Measurements from ENCODE around the gene KRT75.

- TF ChIP-seq MAX (IDR thresholded peaks at IDR 0.05) (no peak), CTCF (CRISPR knock-in tag; IDR thresholded peaks at IDR 0.05) (no peak), CHD2 (IDR thresholded peaks at IDR 0.05; ENCODE audit: low read depth, low read length) (no peak), ATRX (CRISPR knock-in tag; IDR thresholded peaks at IDR 0.05; ENCODE audit: borderline replicate concordance) (no peak), ZNF281 (CRISPR knock-in tag; IDR thresholded peaks at IDR 0.05; ENCODE audit: borderline replicate concordance) (no peak), E2F1 (CRISPR knock-in tag; IDR thresholded peaks at IDR 0.05) (no peak), HNRNPUL1 (IDR thresholded peaks at IDR 0.05; ENCODE audit: low read depth, low read length) (no peak), YY1 (IDR thresholded peaks at IDR 0.05; ENCODE audit: insufficient read depth, insufficient replicate concordance, low read depth, low read length) (no peak), THAP7 (CRISPR knock-in tag; IDR thresholded peaks at IDR 0.05) (no peak), HNRNPLL (IDR thresholded peaks at IDR 0.05; ENCODE audit: low read depth, low read length, poor library complexity, severe bottlenecking) (no peak)
Measured at GRCh38 chr12:52444647-52445595, 10.8 kb upstream of the KRT75 start.
